ENCODE results near the gene ATG4C. TPM values are rescaled to one million over a fixed set of nuclear protein-coding genes. Genes with fewer than 3 reads are reported as not detected.

Gene ATG4C
- total RNA-seq, 1 donor from 2014 or later, result 5.9 TPM

DNA sequence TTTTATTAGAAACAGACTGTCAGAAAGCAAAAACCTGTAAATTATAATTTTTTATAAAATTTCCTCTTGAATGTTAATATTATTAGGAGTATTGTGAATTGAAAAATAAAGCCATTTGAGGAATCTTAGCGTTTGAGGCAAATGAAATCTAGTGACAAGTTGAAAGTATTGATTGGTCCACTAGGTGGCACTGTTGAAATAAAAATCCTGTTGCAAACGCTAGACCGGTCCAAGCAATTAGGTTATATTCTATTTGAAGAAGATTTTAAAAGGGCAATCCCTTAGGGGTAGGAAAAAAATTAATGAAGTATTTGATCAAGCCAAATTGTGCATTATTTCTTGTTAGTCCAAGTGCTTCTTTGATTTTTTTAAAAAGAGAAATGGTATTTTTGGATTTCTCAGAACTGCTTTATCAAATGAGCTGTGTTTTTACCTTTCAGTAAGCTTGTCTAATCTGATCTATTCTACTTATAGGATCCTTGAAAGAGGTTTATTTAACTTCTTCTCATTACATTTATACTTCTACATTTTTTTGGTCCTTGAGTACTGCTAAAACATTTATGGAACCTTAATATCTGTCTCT lies 57.7 kb downstream of the ATG4C start:
- Histone ChIP-seq H3K27me3 (no peaks in the 10 kb centered on the region), H3K4me1 (no peaks in the 10 kb centered on the region), H3K9me3 (no peaks in the 10 kb centered on the region), H3K4me3 (no peak overlapping the region), H3K36me3 (no peaks in the 10 kb centered on the region), H3K27ac (no peak overlapping the region)
- intact Hi-C loops (cut with DNase I), result no loop called here
- DNase-seq (ENCODE audit: extremely low spot score in 2 of 2), result no peak
- TF ChIP-seq POLR2A (IDR thresholded peaks at IDR 0.05) (no peak), POLR2AphosphoS5 (IDR thresholded peaks at IDR 0.05; ENCODE audit: insufficient read depth in 1 of 2, low read depth in 1 of 2) (no peak)
- TF ChIP-seq, protein P1, sequence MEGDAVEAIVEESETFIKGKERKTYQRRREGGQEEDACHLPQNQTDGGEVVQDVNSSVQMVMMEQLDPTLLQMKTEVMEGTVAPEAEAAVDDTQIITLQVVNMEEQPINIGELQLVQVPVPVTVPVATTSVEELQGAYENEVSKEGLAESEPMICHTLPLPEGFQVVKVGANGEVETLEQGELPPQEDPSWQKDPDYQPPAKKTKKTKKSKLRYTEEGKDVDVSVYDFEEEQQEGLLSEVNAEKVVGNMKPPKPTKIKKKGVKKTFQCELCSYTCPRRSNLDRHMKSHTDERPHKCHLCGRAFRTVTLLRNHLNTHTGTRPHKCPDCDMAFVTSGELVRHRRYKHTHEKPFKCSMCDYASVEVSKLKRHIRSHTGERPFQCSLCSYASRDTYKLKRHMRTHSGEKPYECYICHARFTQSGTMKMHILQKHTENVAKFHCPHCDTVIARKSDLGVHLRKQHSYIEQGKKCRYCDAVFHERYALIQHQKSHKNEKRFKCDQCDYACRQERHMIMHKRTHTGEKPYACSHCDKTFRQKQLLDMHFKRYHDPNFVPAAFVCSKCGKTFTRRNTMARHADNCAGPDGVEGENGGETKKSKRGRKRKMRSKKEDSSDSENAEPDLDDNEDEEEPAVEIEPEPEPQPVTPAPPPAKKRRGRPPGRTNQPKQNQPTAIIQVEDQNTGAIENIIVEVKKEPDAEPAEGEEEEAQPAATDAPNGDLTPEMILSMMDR (IDR thresholded peaks at IDR 0.05), result peak; percentile 17 to 67 (median 54)

DNA sequence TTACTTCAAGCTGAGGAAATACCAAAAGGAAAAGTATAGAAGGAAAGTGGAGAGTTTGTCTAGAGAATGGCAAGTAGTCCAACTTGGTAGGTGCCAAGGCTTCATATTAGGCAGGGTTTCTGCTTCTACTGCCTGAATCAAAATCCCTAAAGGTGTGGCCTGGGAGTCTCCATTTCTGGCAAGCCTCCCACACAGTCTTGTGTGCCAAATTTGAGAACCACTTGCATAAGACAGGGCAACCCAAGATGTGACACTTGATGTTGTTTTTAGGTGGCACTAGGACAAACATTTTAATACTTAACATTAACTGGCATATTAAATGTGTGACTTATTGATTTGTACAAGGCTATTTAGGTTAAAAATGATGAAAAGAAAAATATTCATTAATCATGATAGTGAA lies 60.1 kb downstream of the ATG4C start:
- H3K9me3 ChIP-seq, result no peaks in the 10 kb centered on the region
- intact Hi-C loops (cut with DNase I), result no loop called here
- H3K4me3 ChIP-seq, result no peak overlapping the region
- no peak for TF ChIP-seq POLR2A (IDR thresholded peaks at IDR 0.05)
- TF ChIP-seq, protein P1 (IDR thresholded peaks at IDR 0.05), result no peak
- TF ChIP-seq POLR2AphosphoS5 (IDR thresholded peaks at IDR 0.05; ENCODE audit: insufficient read depth in 1 of 2, low read depth in 1 of 2), result no peak
- no peak for DNase-seq (ENCODE audit: extremely low spot score in 2 of 2)
- H3K36me3 ChIP-seq, result no peaks in the 10 kb centered on the region
- H3K27ac ChIP-seq, result no peak overlapping the region
- no peaks in the 10 kb centered on the region for H3K27me3 ChIP-seq
- no peaks in the 10 kb centered on the region for H3K4me1 ChIP-seq

DNA sequence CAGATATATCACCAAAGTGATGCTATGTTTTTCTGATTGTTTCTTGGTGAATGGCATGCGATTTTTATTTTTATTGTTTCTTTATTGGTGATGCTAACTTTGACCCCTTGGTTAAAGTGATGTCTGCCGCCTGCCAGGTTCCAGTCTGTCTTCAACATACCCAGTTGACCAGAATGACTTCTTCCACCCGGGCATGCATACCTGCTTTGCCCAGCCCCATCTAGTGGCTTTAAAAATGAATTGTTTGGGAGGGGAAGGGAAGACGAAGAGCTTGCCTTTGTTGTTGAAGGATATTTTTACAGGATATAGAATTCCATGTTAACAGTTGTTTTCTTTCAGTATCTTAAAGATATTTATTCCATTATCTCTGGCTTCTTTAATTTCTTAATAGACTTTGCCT lies 65.1 kb downstream of the ATG4C start:
- no peaks in the 10 kb centered on the region for H3K4me1 ChIP-seq
- intact Hi-C loops (cut with DNase I), result no loop called here
- no peak for DNase-seq (ENCODE audit: extremely low spot score in 2 of 2)
- no peaks in the 10 kb centered on the region for H3K27me3 ChIP-seq
- TF ChIP-seq POLR2A (IDR thresholded peaks at IDR 0.05) (no peak), POLR2AphosphoS5 (IDR thresholded peaks at IDR 0.05; ENCODE audit: insufficient read depth in 1 of 2, low read depth in 1 of 2) (no peak)
- TF ChIP-seq, protein P1 (IDR thresholded peaks at IDR 0.05), result no peak
- no peak overlapping the region for H3K27ac ChIP-seq
- no peaks in the 10 kb centered on the region for H3K36me3 ChIP-seq
- no peaks in the 10 kb centered on the region for H3K9me3 ChIP-seq
- no peak overlapping the region for H3K4me3 ChIP-seq

DNA sequence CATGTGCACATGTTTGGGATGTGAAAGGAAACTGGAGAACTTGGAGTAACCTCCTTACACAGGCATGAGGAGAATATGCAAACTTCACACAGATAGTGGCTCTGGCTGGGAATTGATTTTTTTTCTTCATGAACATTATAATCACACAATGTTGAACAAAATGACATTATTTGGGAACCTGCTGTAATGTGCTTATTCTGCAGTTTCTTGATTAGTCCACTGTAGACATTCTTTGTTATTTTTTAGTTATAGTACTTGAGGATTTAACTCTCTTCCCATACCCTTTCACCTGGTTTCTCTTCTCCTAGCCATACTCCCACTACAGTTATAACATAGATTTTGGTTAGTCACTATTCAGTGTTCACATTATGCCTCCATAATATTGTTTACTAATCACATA lies 68.3 kb downstream of the ATG4C start:
- H3K27ac ChIP-seq, result no peak overlapping the region
- TF ChIP-seq POLR2A (IDR thresholded peaks at IDR 0.05) (no peak), POLR2AphosphoS5 (IDR thresholded peaks at IDR 0.05; ENCODE audit: insufficient read depth in 1 of 2, low read depth in 1 of 2) (no peak)
- TF ChIP-seq, protein P1 (IDR thresholded peaks at IDR 0.05), result no peak
- H3K36me3 ChIP-seq, result no peaks in the 10 kb centered on the region
- no peaks in the 10 kb centered on the region for H3K9me3 ChIP-seq
- H3K4me3 ChIP-seq, result no peak overlapping the region
- H3K27me3 ChIP-seq, result no peaks in the 10 kb centered on the region
- no peak for DNase-seq (ENCODE audit: extremely low spot score in 2 of 2)
- intact Hi-C loops (cut with DNase I), result no loop called here
- H3K4me1 ChIP-seq, result no peaks in the 10 kb centered on the region

DNA sequence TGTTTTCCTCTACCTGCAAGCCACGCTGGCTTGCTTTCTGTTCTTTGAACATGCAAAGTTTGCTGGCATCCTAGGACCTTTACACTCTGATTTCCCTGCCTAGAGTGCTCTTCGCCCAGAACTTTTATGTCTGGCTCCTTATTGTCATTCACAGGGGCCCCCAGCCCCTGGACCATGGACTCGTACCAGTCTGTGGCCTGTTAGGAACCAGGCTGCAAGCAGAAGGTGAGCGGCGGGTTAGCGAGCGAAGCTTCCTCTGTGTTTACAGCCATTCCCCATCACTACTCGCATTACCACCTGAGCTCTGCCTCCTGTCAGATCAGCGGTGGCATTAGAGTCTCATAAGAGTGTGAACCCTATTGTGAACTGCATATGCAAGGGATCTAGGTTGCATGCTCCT lies 73.0 kb downstream of the ATG4C start:
- Histone ChIP-seq H3K36me3 (no peaks in the 10 kb centered on the region), H3K9me3 (no peaks in the 10 kb centered on the region), H3K4me3 (no peak overlapping the region), H3K27ac (no peak overlapping the region), H3K27me3 (no peaks in the 10 kb centered on the region), H3K4me1 (no peaks in the 10 kb centered on the region)
- intact Hi-C loops (cut with DNase I), result no loop called here
- TF ChIP-seq, protein P1 (IDR thresholded peaks at IDR 0.05), result no peak
- TF ChIP-seq POLR2A (IDR thresholded peaks at IDR 0.05) (no peak), POLR2AphosphoS5 (IDR thresholded peaks at IDR 0.05; ENCODE audit: insufficient read depth in 1 of 2, low read depth in 1 of 2) (no peak)
- no peak for DNase-seq (ENCODE audit: extremely low spot score in 2 of 2)
